ENCODE data around the gene IGSF1.
"Not testable (repeated sequence)": the region's sequence is repeated elsewhere in the genome, so short reads cannot be mapped to it uniquely, and the experiment has no call there.

The IGSF1 gene

DNA sequence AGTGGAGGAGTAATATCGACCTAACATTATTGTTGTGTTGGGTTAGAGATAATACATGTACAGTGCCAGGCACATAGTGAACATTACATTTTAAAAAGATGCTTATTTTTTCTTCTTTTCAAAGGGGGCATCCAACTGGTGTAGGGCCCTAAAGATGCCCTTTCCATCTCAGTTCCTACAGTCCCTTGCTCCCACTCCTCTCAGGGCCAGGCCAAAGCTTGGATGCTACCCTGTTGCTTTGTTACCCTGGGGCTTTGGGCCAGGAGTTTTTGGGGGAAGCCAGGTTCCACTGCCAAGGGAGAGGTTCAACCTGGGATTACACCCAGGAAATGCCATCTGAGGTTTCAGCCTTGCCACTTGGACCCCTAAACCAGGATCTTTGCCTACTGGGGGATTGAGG is 918 bp downstream of the IGSF1 start:
- no peak for TF ChIP-seq POLR2A (IDR thresholded peaks at IDR 0.05; ENCODE audit: low read depth, low read length)
- DNase-seq (ENCODE audit: insufficient read length, low spot score) (no peak), FAIRE-seq (no peak)

DNA sequence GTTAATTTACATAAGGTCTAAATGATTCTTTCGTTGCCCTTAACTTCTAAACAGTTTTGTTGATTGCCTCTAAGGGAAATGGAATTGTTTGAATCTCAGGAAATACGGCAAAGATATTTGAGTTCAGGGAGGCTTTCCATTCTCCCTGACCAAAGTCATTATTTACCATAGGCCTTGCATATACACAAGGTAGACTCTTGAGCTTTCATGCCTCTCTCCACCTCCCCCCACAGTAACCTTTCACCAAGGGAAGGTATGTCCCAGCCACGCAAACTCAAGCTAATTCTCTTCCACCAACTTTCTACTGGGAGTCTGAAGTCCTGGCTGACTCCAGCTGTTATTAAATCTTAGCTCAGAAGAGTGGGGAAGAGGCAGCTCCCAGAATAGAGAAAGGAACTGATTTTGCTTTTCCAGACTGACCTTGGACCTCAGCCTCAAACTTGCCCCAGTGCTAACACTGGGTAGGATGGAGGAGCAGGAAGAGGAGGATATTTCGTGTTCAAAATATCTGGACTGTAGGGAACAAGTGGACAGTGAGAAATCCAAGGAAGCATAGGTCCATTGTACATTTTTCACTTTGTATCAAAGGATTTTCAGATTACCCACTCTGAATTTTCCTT is 1.4 kb downstream of the IGSF1 start:
- FAIRE-seq (no peak), DNase-seq (ENCODE audit: insufficient read length, low spot score) (no peak)
- TF ChIP-seq POLR2A (IDR thresholded peaks at IDR 0.05; ENCODE audit: low read depth, low read length) = no peak

GRCh38 chrX:131279617-131280016 is 9.5 kb downstream of the IGSF1 start:
- no peak for FAIRE-seq
- no peak for TF ChIP-seq POLR2A (IDR thresholded peaks at IDR 0.05; ENCODE audit: low read depth, low read length)
- DNase-seq (ENCODE audit: insufficient read length, low spot score) = no peak

GRCh38 chrX:131279197-131279596 is 9.9 kb downstream of the IGSF1 start:
- no peak for TF ChIP-seq POLR2A (IDR thresholded peaks at IDR 0.05; ENCODE audit: low read depth, low read length)
- FAIRE-seq (no peak), DNase-seq (ENCODE audit: insufficient read length, low spot score) (no peak)

GRCh38 chrX:131277543-131278136 is 11.5 kb downstream of the IGSF1 start:
- DNase-seq (ENCODE audit: insufficient read length, low spot score) = no peak
- FAIRE-seq = no peak
- TF ChIP-seq POLR2A (IDR thresholded peaks at IDR 0.05; ENCODE audit: low read depth, low read length) = no peak

- no peak for TF ChIP-seq POLR2A (IDR thresholded peaks at IDR 0.05; ENCODE audit: low read depth, low read length)
- DNase-seq (ENCODE audit: insufficient read length, low spot score) (no peak), FAIRE-seq (no peak)
Observed at GRCh38 chrX:131273011-131273410, 16.1 kb downstream of the IGSF1 start.

GRCh38 chrX:131271826-131272225 is 17.3 kb downstream of the IGSF1 start:
- no peak for TF ChIP-seq POLR2A (IDR thresholded peaks at IDR 0.05; ENCODE audit: low read depth, low read length)
- DNase-seq (ENCODE audit: insufficient read length, low spot score) = no peak
- no peak for FAIRE-seq

DNA sequence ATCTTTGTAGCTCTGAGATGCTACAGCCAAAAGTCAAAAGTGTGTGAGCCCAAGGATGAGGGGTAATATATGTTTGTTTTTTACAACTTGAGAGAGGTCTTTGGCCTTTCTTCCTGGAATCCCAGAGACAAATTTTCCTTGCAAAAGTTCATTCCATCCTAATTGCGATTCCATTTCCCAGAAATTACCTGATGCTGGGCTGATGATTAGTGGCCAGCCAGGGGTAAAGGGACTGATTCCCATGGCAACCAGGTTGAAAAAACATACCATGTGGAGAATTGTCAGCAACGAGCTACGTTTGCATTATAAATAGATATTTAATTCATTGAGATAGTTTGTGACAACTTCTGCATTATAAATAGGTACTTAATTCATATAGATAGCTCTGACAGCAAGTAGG is 17.8 kb downstream of the IGSF1 start:
- DNase-seq (ENCODE audit: insufficient read length, low spot score) = no peak
- FAIRE-seq = no peak
- no peak for TF ChIP-seq POLR2A (IDR thresholded peaks at IDR 0.05; ENCODE audit: low read depth, low read length)

GRCh38 chrX:131270080-131270479 is 19.0 kb downstream of the IGSF1 start:
- DNase-seq (ENCODE audit: insufficient read length, low spot score) (no peak), FAIRE-seq (no peak)
- TF ChIP-seq POLR2A (IDR thresholded peaks at IDR 0.05; ENCODE audit: low read depth, low read length) = no peak

GRCh38 chrX:131264665-131265064 is 24.4 kb downstream of the IGSF1 start:
- FAIRE-seq (no peak), DNase-seq (ENCODE audit: insufficient read length, low spot score) (no peak)
- TF ChIP-seq POLR2A (IDR thresholded peaks at IDR 0.05; ENCODE audit: low read depth, low read length) = no peak

GRCh38 chrX:131264053-131264452 is 25.1 kb downstream of the IGSF1 start:
- no peak for TF ChIP-seq POLR2A (IDR thresholded peaks at IDR 0.05; ENCODE audit: low read depth, low read length)
- FAIRE-seq = no peak
- no peak for DNase-seq (ENCODE audit: insufficient read length, low spot score)

- FAIRE-seq (no peak), DNase-seq (ENCODE audit: insufficient read length, low spot score) (peak; percentile 34)
Observed at GRCh38 chrX:131262738-131263679, 26.1 kb downstream of the IGSF1 start.

GRCh38 chrX:131262200-131262599 is 26.9 kb downstream of the IGSF1 start:
- TF ChIP-seq POLR2A (IDR thresholded peaks at IDR 0.05; ENCODE audit: low read depth, low read length) = no peak
- FAIRE-seq (no peak), DNase-seq (ENCODE audit: insufficient read length, low spot score) (no peak)

More at GRCh38 chrX:131262738-131263679, 26.1 kb downstream of the IGSF1 start:
- no peak for TF ChIP-seq POLR2A (IDR thresholded peaks at IDR 0.05; ENCODE audit: low read depth, low read length)

DNA sequence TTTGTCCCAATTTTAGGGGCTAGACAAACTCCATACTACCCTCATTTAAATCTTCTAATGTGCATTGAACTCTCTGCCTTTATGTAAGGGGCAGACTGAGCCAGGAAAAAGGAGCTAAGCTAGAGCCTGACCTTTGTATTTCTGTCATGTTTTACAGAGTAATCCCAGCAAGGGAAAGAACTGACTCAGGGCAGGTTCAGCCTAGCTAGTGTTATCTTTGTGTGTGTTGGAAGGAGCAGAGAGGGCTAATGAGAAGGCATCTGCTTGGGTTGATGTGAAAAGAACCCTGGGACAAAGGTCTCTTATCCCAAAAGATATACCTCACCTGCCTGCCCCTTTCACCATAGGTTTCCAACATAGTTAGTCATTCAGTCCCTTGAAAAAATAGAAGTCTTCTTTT is 31.7 kb downstream of the IGSF1 start:
- no peak for DNase-seq (ENCODE audit: insufficient read length, low spot score)
- no peak for TF ChIP-seq POLR2A (IDR thresholded peaks at IDR 0.05; ENCODE audit: low read depth, low read length)
- FAIRE-seq = no peak

DNA sequence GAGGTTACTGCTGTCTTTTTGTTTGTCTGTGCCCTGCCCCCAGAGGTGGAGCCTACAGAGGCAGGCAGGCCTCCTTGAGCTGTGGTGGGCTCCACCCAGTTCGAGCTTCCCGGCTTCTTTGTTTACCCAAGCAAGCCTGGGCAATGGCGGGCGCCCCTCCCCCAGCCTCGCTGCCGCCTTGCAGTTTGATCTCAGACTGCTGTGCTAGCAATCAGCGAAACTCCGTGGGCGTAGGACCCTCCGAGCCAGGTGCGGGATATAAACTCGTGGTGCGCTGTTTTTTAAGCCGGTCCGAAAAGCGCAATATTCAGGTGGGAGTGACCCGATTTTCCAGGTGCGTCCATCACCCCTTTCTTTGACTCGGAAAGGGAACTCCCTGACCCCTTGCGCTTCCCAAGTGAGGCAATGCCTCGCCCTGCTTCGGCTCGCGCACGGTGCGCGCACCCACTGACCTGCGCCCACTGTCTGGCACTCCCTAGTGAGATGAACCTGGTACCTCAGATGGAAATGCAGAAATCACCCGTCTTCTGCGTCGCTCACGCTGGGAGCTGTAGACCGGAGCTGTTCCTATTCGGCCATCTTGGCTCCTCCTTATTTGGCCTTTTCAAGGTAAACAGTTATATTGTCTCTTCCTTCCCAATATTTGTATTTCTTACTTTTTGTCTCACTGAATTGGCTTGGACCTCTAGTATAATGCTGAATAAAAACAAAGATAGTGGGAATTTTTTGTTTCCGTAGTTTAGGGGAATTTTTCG is 37.9 kb downstream of the IGSF1 start:
- DNase-seq (ENCODE audit: insufficient read length, low spot score); FAIRE-seq: not testable (repeated sequence)

Measured in H54 (cell line).